ENCODE results near the gene ANKEF1. TPM values are rescaled to one million over a fixed set of nuclear protein-coding genes. Genes with fewer than 3 reads are reported as not detected.

The ANKEF1 gene
- total RNA-seq, 1 experiment from 2014 or later = 8.3 TPM

GRCh38 chr20:10067321-10067720 lies 32.5 kb downstream of the ANKEF1 start:
- Histone ChIP-seq H2BK20ac (ENCODE audit: low read depth, low read length, poor library complexity, severe bottlenecking) (no peak overlapping the region), H3K79me1 (ENCODE audit: insufficient read depth, low read depth, low read length, poor library complexity, severe bottlenecking) (no peaks in the 10 kb centered on the region), H2BK15ac (ENCODE audit: low read depth, low read length) (no peak overlapping the region), H3K18ac (ENCODE audit: insufficient read length, low read depth, low read length) (no peak overlapping the region), H4K20me1 (ENCODE audit: control insufficient read depth, insufficient read depth, insufficient read length) (no peaks in the 10 kb centered on the region), H3K14ac (ENCODE audit: insufficient read depth, low read length) (no peak overlapping the region), H3K9me3 (ENCODE audit: control insufficient read depth, low read depth, low read length) (no peaks in the 10 kb centered on the region), H3K27ac (ENCODE audit: insufficient read length, low read depth, low read length) (no peak overlapping the region), H2AFZ (ENCODE audit: low read length) (no peak overlapping the region), H3K79me2 (ENCODE audit: insufficient read depth, low read length) (no peaks in the 10 kb centered on the region), H3K23ac (ENCODE audit: insufficient read length, low read depth, low read length) (no peak overlapping the region), H3K56ac (ENCODE audit: insufficient read length, low read depth, low read length) (no peak overlapping the region), H3K9ac (ENCODE audit: extremely low read depth, insufficient read length, low read length) (no peak overlapping the region), H2BK5ac (ENCODE audit: insufficient read length, low read length) (no peak overlapping the region), H2BK120ac (ENCODE audit: low read depth, low read length, poor library complexity, severe bottlenecking) (no peak overlapping the region), H4K91ac (ENCODE audit: insufficient read length, low read depth, low read length) (no peak overlapping the region), H3K4me1 (ENCODE audit: insufficient read depth, low read length) (no peaks in the 10 kb centered on the region), H3K27me3 (ENCODE audit: insufficient read depth, low read length) (no peaks in the 10 kb centered on the region), H2BK12ac (ENCODE audit: insufficient read length, low read depth, low read length) (no peak overlapping the region), H3K4me2 (ENCODE audit: insufficient read depth, insufficient read length, low read length) (no peak overlapping the region), H4K5ac (ENCODE audit: insufficient read length, low read depth, low read length) (no peak overlapping the region), H3T11ph (ENCODE audit: low read length) (no peak overlapping the region), H4K8ac (replicated peaks; ENCODE audit: insufficient read length, low read depth, low read length) (no peak overlapping the region), H2AK5ac (ENCODE audit: insufficient read length, low read length) (no peak overlapping the region), H3K23me2 (ENCODE audit: insufficient read length, low read depth, low read length, poor library complexity, severe bottlenecking) (no peaks in the 10 kb centered on the region), H3K4ac (ENCODE audit: low read depth, low read length) (no peak overlapping the region)
- peaks cover 5 to 6% of the 10 kb centered on the region in 2 experiments for H3K4me1 Mint-ChIP-seq
- H3K27ac Mint-ChIP-seq = no peak overlapping the region
- DNase-seq = no peak
- no peaks in the 10 kb centered on the region for H3K27me3 Mint-ChIP-seq (ENCODE audit: low read depth)
- H3K36me3 Mint-ChIP-seq (ENCODE audit: insufficient read depth in 1 of 3, low read depth in 3 of 3) = no peaks in the 10 kb centered on the region
- WGBS (ENCODE audit: extremely low coverage, insufficient read length, low lambda C conversion rate) = no CpG with 5 or more reads among the region's 2 CpGs
- H3K4me3 Mint-ChIP-seq = no peak overlapping the region
- H3K9me3 Mint-ChIP-seq = no peaks in the 10 kb centered on the region; a peak in 2 of 5 replicates
- no peak for TF ChIP-seq CTCF (conservative IDR thresholded peaks at IDR 0.05)

Data from H9 (cell line).